Psoas muscle (tissue), 8 donors: Measurements from ENCODE around the gene SHISAL1. TPM values are rescaled to one million over a fixed set of nuclear protein-coding genes. Genes with fewer than 3 reads are reported as not detected.

Experiments
- ATAC-seq, 4 donors: fragments of 200-7000 bp; cut with Tn5 transposase; one replicate each; pipeline ENCODE4 v1.9.1; 2020; ENCODE audit warnings: moderate library complexity in 3 of 4, mild to moderate bottlenecking in 2 of 4
- DNase-seq, 2 donors: peaks; one replicate each; pipeline ENCODE4 v3.0.0-alpha.2; 2020
- H3K27ac ChIP-seq: fragments of 200-600 bp; one replicate; pipeline ENCODE4 v1.8.0; 2022
- H3K27me3 ChIP-seq, 3 donors: fragments of 200-600 bp in 1 of 3; one replicate each; pipeline versions ENCODE4 v1.6.1 to v1.8.0; 2013 to 2022; ENCODE audit warnings: low read length in 2 of 3, mild to moderate bottlenecking in 2 of 3, moderate library complexity in 1 of 3; ENCODE audit not compliant: insufficient read depth in 3 of 3
- H3K36me3 ChIP-seq, 2 donors: fragments of 200-600 bp in 1 of 2; one replicate each; pipeline versions ENCODE4 v1.6.1 to v1.8.0; 2013 to 2022; ENCODE audit warnings: low read depth in 1 of 2, mild to moderate bottlenecking in 1 of 2, moderate library complexity in 1 of 2; ENCODE audit not compliant: insufficient read depth in 1 of 2
- H3K4me1 ChIP-seq: fragments of 200-600 bp; one replicate; pipeline ENCODE4 v1.8.0; 2022
- H3K4me3 ChIP-seq: fragments of 200-600 bp; one replicate; pipeline ENCODE4 v1.8.0; 2022; ENCODE audit warnings: mild to moderate bottlenecking
- H3K9me3 ChIP-seq: fragments of 200-600 bp; one replicate; pipeline ENCODE4 v1.8.0; 2022
- CTCF ChIP-seq: fragments of 200-600 bp; IDR thresholded peaks from one replicate; pipeline ENCODE4 v1.8.0; 2022; ENCODE audit warnings: antibody characterized with exemption
- WGBS, 3 donors: extraction: QIAGEN DNeasy Blood & Tissue Kit; methylation state at CpG; one replicate each; pipeline versions ENCODE4 v1.1.6 to v1.1.7; 2013; 5-methylcytosine and 5-hydroxymethylcytosine counted together
- intact Hi-C, 2 donors: fragments of 100-400 bp; cut with DNase I; formaldehyde crosslinking; loops; one replicate each; pipeline versions ENCODE4 v1.11.0 to v1.14.2; 2022
- polyA plus RNA-seq, 3 donors: library from polyadenylated mRNA; stranded (reverse); fragments of 200-250 nt; gene quantifications; one replicate each; pipeline ENCODE4 v1.2.3, GENCODE V29; 2013
- total RNA-seq, 4 donors: library from RNA; stranded (reverse); fragmentation: NEBNext Ultra II Directional in 2 of 4; extraction: Animal tissue kit (Norgen Biotek cat#: 25700) in 2 of 4; gene quantifications; one replicate each; pipeline versions ENCODE4 v1.2.1 to v1.2.4, GENCODE V29; 2021 to 2023
- donor health status: healthy with polysubstance abuse.
- donor health status: DM: no; HTN: no; CAD: no; lungs with moderate emphysema.
- donor health status: Bipolar disorder and iron deficiency.
- donor health status: healthy.
- donor health status: DM: yes; HTN: yes; CAD: no.
- donor health status: DM: no; HTN: no; CAD: no.
- donor health status: DM: no; HTN: no; CAD: no.
- donor health status: DM: yes; HTN: yes; CAD: no.

SHISAL1 gene
- total and polyA plus RNA-seq, 7 donors, result 0.01 to 0.24 (median 0.06) TPM; not detected in 1

- Histone ChIP-seq H3K9me3 (no peaks in the 10 kb centered on the region), H3K4me3 (no peak overlapping the region), H3K36me3 (no peaks in the 10 kb centered on the region), H3K27me3 (peaks cover 0 to 43% (median 4%) of the 10 kb centered on the region in 3 donors), H3K27ac (no peak overlapping the region), H3K4me1 (peaks cover 5% of the 10 kb centered on the region)
- no peak for ATAC-seq
- 77 to 83% (median 80%) methylated on average over 4 of the region's 4 CpGs for WGBS, 3 donors
- no peak for TF ChIP-seq CTCF
- peak in 1 of 2 donors; percentile 5 for DNase-seq
- intact Hi-C loops, result no loop called here
Measured at GRCh38 chr22:44355716-44356070, 42.9 kb upstream of the SHISAL1 start.

GRCh38 chr22:44354288-44354687 is 41.5 kb upstream of the SHISAL1 start:
- WGBS, 3 donors, result 65 to 78% (median 72%) methylated on average over 7 of the region's 7 CpGs
- no peak for TF ChIP-seq CTCF
- peaks cover 0 to 46% (median 12%) of the 10 kb centered on the region in 3 donors for H3K27me3 ChIP-seq
- intact Hi-C loops, result no loop called here
- DNase-seq (peak in 1 of 2 donors; percentile 26), ATAC-seq (no peak)
- no peaks in the 10 kb centered on the region for H3K9me3 ChIP-seq
- no peaks in the 10 kb centered on the region for H3K4me1 ChIP-seq
- no peaks in the 10 kb centered on the region for H3K36me3 ChIP-seq
- no peak overlapping the region for H3K4me3 ChIP-seq
- H3K27ac ChIP-seq, result no peak overlapping the region

GRCh38 chr22:44353041-44353440 is 40.3 kb upstream of the SHISAL1 start:
- no peaks in the 10 kb centered on the region for H3K9me3 ChIP-seq
- H3K27ac ChIP-seq, result no peak overlapping the region
- H3K4me3 ChIP-seq, result no peak overlapping the region
- no peaks in the 10 kb centered on the region for H3K4me1 ChIP-seq
- TF ChIP-seq CTCF, result no peak
- WGBS, 3 donors, result 88 to 91% (median 90%) methylated on average over 13 of the region's 13 CpGs
- intact Hi-C loops, result no loop called here
- H3K27me3 ChIP-seq, result peaks cover 0 to 46% (median 15%) of the 10 kb centered on the region in 3 donors
- DNase-seq (peak; percentile 2 to 23), ATAC-seq (no peak)
- no peaks in the 10 kb centered on the region for H3K36me3 ChIP-seq

- DNase-seq, result peak; percentile 8 to 33
- no peak for TF ChIP-seq CTCF
- no peaks in the 10 kb centered on the region for H3K9me3 ChIP-seq
- 64 to 69% (median 66%) methylated on average over 10 of the region's 10 CpGs for WGBS, 3 donors
- no peak overlapping the region for H3K4me3 ChIP-seq
- no peaks in the 10 kb centered on the region for H3K36me3 ChIP-seq
- no peaks in the 10 kb centered on the region for H3K4me1 ChIP-seq
- H3K27me3 ChIP-seq, result peaks cover 0 to 46% (median 15%) of the 10 kb centered on the region in 3 donors
- intact Hi-C loops, result no loop called here
- no peak for ATAC-seq
- no peak overlapping the region for H3K27ac ChIP-seq
Measured at GRCh38 chr22:44352378-44353035, 39.8 kb upstream of the SHISAL1 start.
